H9 (cell line): Measurements from ENCODE around the gene ZNF865. TPM values are rescaled to one million over a fixed set of nuclear protein-coding genes. Genes with fewer than 3 reads are reported as not detected.

Experiments
- DNase-seq: peaks from one replicate; pipeline ENCODE4 v3.0.0-alpha.2; 2017
- H2AFZ ChIP-seq: one replicate; pipeline ENCODE4 v1.6.1; 2013; ENCODE audit warnings: mild to moderate bottlenecking, low read length, control low read depth, moderate library complexity
- H2AK5ac ChIP-seq: 2 replicates; pipeline ENCODE4 v1.6.1; 2013; ENCODE audit warnings: low read length, control low read depth, mixed read lengths; ENCODE audit not compliant: insufficient read length
- H2BK120ac ChIP-seq: one replicate; pipeline ENCODE4 v1.6.1; 2013; ENCODE audit warnings: low read depth, mild to moderate bottlenecking, low read length, control low read depth, inconsistent platforms; ENCODE audit not compliant: poor library complexity, severe bottlenecking
- H2BK12ac ChIP-seq: 2 replicates; pipeline ENCODE4 v1.6.1; 2013; ENCODE audit warnings: low read length, control low read depth, mixed read lengths, low read depth; ENCODE audit not compliant: insufficient read length
- H2BK15ac ChIP-seq: 2 replicates; pipeline ENCODE4 v1.6.1; 2013; ENCODE audit warnings: low read depth, low read length, control low read depth
- H2BK20ac ChIP-seq: one replicate; pipeline ENCODE4 v1.6.1; 2013; ENCODE audit warnings: low read depth, mild to moderate bottlenecking, low read length, control low read depth, inconsistent platforms; ENCODE audit not compliant: poor library complexity, severe bottlenecking
- H2BK5ac ChIP-seq: 2 replicates; pipeline ENCODE4 v1.6.1; 2013; ENCODE audit warnings: low read length, control low read depth, mixed read lengths; ENCODE audit not compliant: insufficient read length
- H3K14ac ChIP-seq: 2 replicates; pipeline ENCODE4 v1.6.1; 2013; ENCODE audit warnings: low read length, control low read depth; ENCODE audit not compliant: insufficient read depth
- H3K18ac ChIP-seq: 2 replicates; pipeline ENCODE4 v1.6.1; 2013; ENCODE audit warnings: low read depth, mild to moderate bottlenecking, mixed read lengths, low read length, control low read depth; ENCODE audit not compliant: insufficient read length
- H3K23ac ChIP-seq: 2 replicates; pipeline ENCODE4 v1.6.1; 2013; ENCODE audit warnings: low read length, control low read depth, mixed read lengths, low read depth; ENCODE audit not compliant: insufficient read length
- H3K23me2 ChIP-seq: 2 replicates; pipeline ENCODE4 v1.6.1; 2013; ENCODE audit warnings: low read depth, mild to moderate bottlenecking, mixed read lengths, low read length, control low read depth; ENCODE audit not compliant: insufficient read length, poor library complexity, severe bottlenecking
- H3K27ac ChIP-seq: 2 replicates; pipeline ENCODE4 v1.5.1; 2013; ENCODE audit warnings: low read length, control low read depth, mixed read lengths, low read depth; ENCODE audit not compliant: insufficient read length
- H3K27me3 ChIP-seq: 2 replicates; pipeline ENCODE4 v1.6.1; 2013; ENCODE audit warnings: low read length, control low read depth, inconsistent platforms; ENCODE audit not compliant: insufficient read depth
- H3K4ac ChIP-seq: 2 replicates; pipeline ENCODE4 v1.6.1; 2013; ENCODE audit warnings: low read depth, mild to moderate bottlenecking, control low read depth, inconsistent platforms, low read length, moderate library complexity
- H3K4me1 ChIP-seq: 2 replicates; pipeline ENCODE4 v1.6.1; 2013; ENCODE audit warnings: low read length, control low read depth, inconsistent platforms; ENCODE audit not compliant: insufficient read depth
- H3K4me2 ChIP-seq: 2 replicates; pipeline ENCODE4 v1.6.1; 2013; ENCODE audit warnings: low read length, control low read depth, mixed read lengths; ENCODE audit not compliant: insufficient read length, insufficient read depth
- H3K56ac ChIP-seq: 2 replicates; pipeline ENCODE4 v1.6.1; 2013; ENCODE audit warnings: low read depth, mild to moderate bottlenecking, mixed read lengths, low read length, control low read depth; ENCODE audit not compliant: insufficient read length
- H3K79me1 ChIP-seq: 2 replicates; pipeline ENCODE4 v1.6.1; 2013; ENCODE audit warnings: low read depth, mild to moderate bottlenecking, moderate library complexity, low read length, control low read depth, inconsistent platforms; ENCODE audit not compliant: insufficient read depth, poor library complexity, severe bottlenecking
- H3K79me2 ChIP-seq: 2 replicates; pipeline ENCODE4 v1.6.1; 2013; ENCODE audit warnings: low read length, control low read depth, inconsistent platforms; ENCODE audit not compliant: insufficient read depth
- H3K9ac ChIP-seq: 2 replicates; pipeline ENCODE4 v1.6.1; 2013; ENCODE audit warnings: low read length, control low read depth, mixed read lengths; ENCODE audit not compliant: insufficient read length; ENCODE audit errors: extremely low read depth
- H3K9me3 ChIP-seq: one replicate; pipeline ENCODE4 v1.6.1; 2013; ENCODE audit warnings: low read depth, low read length, inconsistent platforms; ENCODE audit not compliant: control insufficient read depth
- H3T11ph ChIP-seq: one replicate; pipeline ENCODE4 v1.6.1; 2013; ENCODE audit warnings: mild to moderate bottlenecking, low read length, control low read depth, inconsistent platforms
- H4K20me1 ChIP-seq: one replicate; pipeline ENCODE4 v1.6.1; 2013; ENCODE audit not compliant: control insufficient read depth, insufficient read length, insufficient read depth
- H4K5ac ChIP-seq: 2 replicates; pipeline ENCODE4 v1.6.1; 2013; ENCODE audit warnings: low read depth, mild to moderate bottlenecking, mixed read lengths, low read length, control low read depth; ENCODE audit not compliant: insufficient read length
- H4K8ac ChIP-seq: replicated peaks from 2 replicates; pipeline ENCODE4 v1.6.1; 2013; ENCODE audit warnings: low read length, control low read depth, mixed read lengths, low read depth; ENCODE audit not compliant: insufficient read length
- H4K91ac ChIP-seq: 2 replicates; pipeline ENCODE4 v1.6.1; 2013; ENCODE audit warnings: low read depth, mild to moderate bottlenecking, moderate library complexity, mixed read lengths, low read length, control low read depth; ENCODE audit not compliant: insufficient read length
- H3K27ac Mint-ChIP-seq, 3 experiments: 2 replicates in 2 of 3; 3 replicates in 1 of 3; pipeline ENCODE4 v1.8.0; 2020 to 2021; ENCODE audit warnings: mixed read lengths in 3 of 3, mild to moderate bottlenecking in 1 of 3, moderate library complexity in 1 of 3
- H3K27me3 Mint-ChIP-seq: 2 replicates; pipeline ENCODE4 v1.8.0; 2021; ENCODE audit warnings: low read depth, mild to moderate bottlenecking, moderate library complexity, mixed read lengths
- H3K36me3 Mint-ChIP-seq, 3 experiments: 2 replicates in 2 of 3; 3 replicates in 1 of 3; pipeline ENCODE4 v1.8.0; 2020 to 2021; ENCODE audit warnings: low read depth in 3 of 3, mixed read lengths in 3 of 3; ENCODE audit not compliant: insufficient read depth in 1 of 3
- H3K4me1 Mint-ChIP-seq, 2 experiments: 2 replicates each; pipeline ENCODE4 v1.8.0; 2020; ENCODE audit warnings: mixed read lengths in 2 of 2
- H3K4me3 Mint-ChIP-seq, 2 experiments: 2 replicates in 1 of 2; 3 replicates in 1 of 2; pipeline ENCODE4 v1.8.0; 2020 to 2021; ENCODE audit warnings: mild to moderate bottlenecking in 2 of 2, mixed read lengths in 2 of 2, moderate library complexity in 1 of 2
- H3K9me3 Mint-ChIP-seq, 2 experiments: 2 replicates in 1 of 2; 3 replicates in 1 of 2; pipeline ENCODE4 v1.8.0; 2020; ENCODE audit warnings: mild to moderate bottlenecking in 2 of 2, mixed read lengths in 2 of 2, moderate library complexity in 1 of 2
- WGBS: extraction: QIAGEN DNeasy Blood & Tissue Kit; methylation state at CpG from one replicate; pipeline ENCODE4 v1.1.7; 2013; ENCODE audit warnings: missing lambda C conversion rate, low lambda C conversion rate, mixed read lengths; ENCODE audit not compliant: insufficient read length; ENCODE audit errors: extremely low coverage; 5-methylcytosine and 5-hydroxymethylcytosine counted together
- total RNA-seq: library from RNA; stranded (reverse); gene quantifications from 2 replicates; pipeline ENCODE4 v1.2.1, GENCODE V29; 2021
- TF ChIP-seq, protein P1 (sequence below): fragments of 200-600 bp; sonication (generic); conservative IDR thresholded peaks from 3 replicates; pipeline ENCODE4 v1.8.0; 2021; ENCODE audit warnings: antibody characterized with exemption, mild to moderate bottlenecking

The ZNF865 gene
- total RNA-seq, 1 experiment from 2014 or later, result 14.3 TPM

DNA sequence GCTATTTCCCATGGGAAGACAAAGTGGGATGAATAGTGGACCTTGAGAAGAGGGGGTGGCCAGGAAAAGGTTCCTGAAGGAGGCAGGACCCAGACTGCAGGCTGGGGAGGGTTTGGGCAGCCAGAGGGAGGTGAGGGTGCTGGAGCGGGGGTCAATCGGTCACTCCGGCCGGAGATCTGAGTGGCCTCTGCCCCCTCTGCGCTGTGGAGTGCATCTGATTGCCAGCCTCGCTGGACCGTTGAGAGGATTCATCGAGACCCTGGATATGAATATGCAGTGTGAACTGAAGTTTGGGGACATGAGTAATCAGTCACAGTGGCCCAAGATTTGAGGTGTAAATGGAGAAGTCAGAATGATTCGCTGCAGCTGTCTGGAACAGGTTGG, 29.9 kb downstream of the ZNF865 start:
- H3K36me3 Mint-ChIP-seq, result peaks cover 10 to 15% (median 14%) of the 10 kb centered on the region in 3 experiments
- peak overlapping the region; percentile 94 for H3K9ac ChIP-seq
- no CpG with 5 or more reads among the region's 9 CpGs for WGBS
- H2AK5ac ChIP-seq, result no peak overlapping the region
- H3K79me2 ChIP-seq, result peaks cover 10% of the 10 kb centered on the region; the same call in 1 of the 2 replicates
- H2AFZ ChIP-seq, result no peak overlapping the region
- H3K4me2 ChIP-seq, result peak overlapping the region; percentile 85
- no peaks in the 10 kb centered on the region; a peak in 1 of 5 replicates for H3K9me3 Mint-ChIP-seq
- H2BK20ac ChIP-seq, result no peak overlapping the region
- no peak overlapping the region for H3K27ac ChIP-seq
- peak overlapping the region; percentile 98 to 100 (median 99) for H3K27ac Mint-ChIP-seq
- no peak overlapping the region for H3T11ph ChIP-seq
- TF ChIP-seq, protein P1, sequence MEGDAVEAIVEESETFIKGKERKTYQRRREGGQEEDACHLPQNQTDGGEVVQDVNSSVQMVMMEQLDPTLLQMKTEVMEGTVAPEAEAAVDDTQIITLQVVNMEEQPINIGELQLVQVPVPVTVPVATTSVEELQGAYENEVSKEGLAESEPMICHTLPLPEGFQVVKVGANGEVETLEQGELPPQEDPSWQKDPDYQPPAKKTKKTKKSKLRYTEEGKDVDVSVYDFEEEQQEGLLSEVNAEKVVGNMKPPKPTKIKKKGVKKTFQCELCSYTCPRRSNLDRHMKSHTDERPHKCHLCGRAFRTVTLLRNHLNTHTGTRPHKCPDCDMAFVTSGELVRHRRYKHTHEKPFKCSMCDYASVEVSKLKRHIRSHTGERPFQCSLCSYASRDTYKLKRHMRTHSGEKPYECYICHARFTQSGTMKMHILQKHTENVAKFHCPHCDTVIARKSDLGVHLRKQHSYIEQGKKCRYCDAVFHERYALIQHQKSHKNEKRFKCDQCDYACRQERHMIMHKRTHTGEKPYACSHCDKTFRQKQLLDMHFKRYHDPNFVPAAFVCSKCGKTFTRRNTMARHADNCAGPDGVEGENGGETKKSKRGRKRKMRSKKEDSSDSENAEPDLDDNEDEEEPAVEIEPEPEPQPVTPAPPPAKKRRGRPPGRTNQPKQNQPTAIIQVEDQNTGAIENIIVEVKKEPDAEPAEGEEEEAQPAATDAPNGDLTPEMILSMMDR, result no peak
- no peaks in the 10 kb centered on the region for H3K9me3 ChIP-seq
- no peak overlapping the region for H3K23ac ChIP-seq
- no peak overlapping the region for H2BK5ac ChIP-seq
- peaks cover 7% of the 10 kb centered on the region for H3K23me2 ChIP-seq
- H4K91ac ChIP-seq, result no peak overlapping the region
- H3K4ac ChIP-seq, result no peak overlapping the region
- no peak overlapping the region for H2BK15ac ChIP-seq
- H4K8ac ChIP-seq, result no peak overlapping the region
- H3K4me3 Mint-ChIP-seq, result peak overlapping the region; percentile 100
- DNase-seq, result no peak
- H3K56ac ChIP-seq, result no peak overlapping the region
- H3K27me3 ChIP-seq, result no peaks in the 10 kb centered on the region
- peaks cover 2% of the 10 kb centered on the region; the same call in 1 of the 2 replicates for H3K27me3 Mint-ChIP-seq
- H2BK12ac ChIP-seq, result no peak overlapping the region
- peak overlapping the region; percentile 15 for H3K18ac ChIP-seq
- peaks cover 20 to 34% of the 10 kb centered on the region in 2 experiments for H3K4me1 Mint-ChIP-seq
- peaks cover 6% of the 10 kb centered on the region for H3K79me1 ChIP-seq
- no peak overlapping the region for H4K5ac ChIP-seq
- peak overlapping the region; percentile 69 for H3K14ac ChIP-seq
- no peak overlapping the region for H2BK120ac ChIP-seq
- 0 out of 2 replicates have a peak, but pooled peaks cover 2% of the 10 kb centered on the region for H3K4me1 ChIP-seq
- H4K20me1 ChIP-seq, result no peaks in the 10 kb centered on the region
